ENCODE measurements around the gene SDR42E1. TPM values are rescaled to one million over a fixed set of nuclear protein-coding genes. Genes with fewer than 3 reads are reported as not detected.

Gene SDR42E1
- total and polyA plus RNA-seq, 2 of the 13 experiments (the other 11 are each of a cell fraction or from before 2014, with no cell fraction given) = 0.01 to 0.13 TPM

DNA sequence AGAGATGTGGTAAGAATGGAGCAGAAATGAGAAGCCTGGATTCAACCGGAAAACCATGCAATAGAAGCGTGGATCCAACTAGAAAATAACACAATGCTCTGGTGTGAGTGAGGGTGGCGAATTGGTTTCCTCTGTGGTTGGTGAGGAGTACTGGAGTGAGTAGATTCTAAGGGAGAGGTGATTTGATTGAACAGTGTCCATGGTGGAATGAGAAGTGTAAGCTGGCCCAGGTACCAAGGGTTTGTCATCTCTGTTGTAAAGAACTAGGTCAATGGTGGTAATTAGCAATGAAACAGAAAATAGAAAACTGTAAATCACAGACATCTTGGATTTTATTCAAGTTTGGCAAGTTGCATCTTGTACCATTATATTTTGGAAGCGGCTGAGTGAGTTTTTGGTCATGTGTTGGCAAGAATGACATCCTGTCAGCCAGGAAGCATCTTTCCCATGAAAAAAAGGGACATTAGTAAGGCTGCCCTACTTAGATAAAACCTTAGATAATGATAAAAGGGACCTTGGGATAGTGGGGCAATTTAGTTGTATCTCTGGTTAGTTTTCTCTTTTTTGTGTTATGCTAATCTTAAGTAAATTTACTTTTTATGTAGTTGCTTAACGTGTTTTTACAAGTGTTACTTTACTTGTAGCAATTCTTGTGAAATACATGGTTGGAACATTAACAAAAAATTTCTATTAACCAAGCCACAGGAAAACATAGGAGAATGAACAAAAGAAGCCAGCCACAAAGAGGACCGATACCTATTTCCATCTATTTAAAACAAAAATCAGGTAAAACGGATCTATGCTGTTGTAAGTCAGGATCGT, 44.7 kb upstream of the SDR42E1 start (continued):
- TF ChIP-seq ZSCAN30 (CRISPR knock-in tag; IDR thresholded peaks at IDR 0.05) = no peak
- no peak for TF ChIP-seq ZNF777 (CRISPR knock-in tag; IDR thresholded peaks at IDR 0.05)
- TF ChIP-seq, protein P1, sequence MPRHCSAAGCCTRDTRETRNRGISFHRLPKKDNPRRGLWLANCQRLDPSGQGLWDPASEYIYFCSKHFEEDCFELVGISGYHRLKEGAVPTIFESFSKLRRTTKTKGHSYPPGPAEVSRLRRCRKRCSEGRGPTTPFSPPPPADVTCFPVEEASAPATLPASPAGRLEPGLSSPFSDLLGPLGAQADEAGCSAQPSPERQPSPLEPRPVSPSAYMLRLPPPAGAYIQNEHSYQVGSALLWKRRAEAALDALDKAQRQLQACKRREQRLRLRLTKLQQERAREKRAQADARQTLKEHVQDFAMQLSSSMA (CRISPR knock-in tag; IDR thresholded peaks at IDR 0.05) = no peak
- no peak for TF ChIP-seq NCOA5 (CRISPR knock-in tag; IDR thresholded peaks at IDR 0.05)
- TF ChIP-seq TOE1 (CRISPR knock-in tag; IDR thresholded peaks at IDR 0.05) = no peak
- TF ChIP-seq KLF15 (CRISPR knock-in tag; IDR thresholded peaks at IDR 0.05; ENCODE audit: borderline replicate concordance) = no peak
- TF ChIP-seq ZSCAN25 (CRISPR knock-in tag; IDR thresholded peaks at IDR 0.05) = 0 out of 2 replicates have a peak, but pooled peaks have one; percentile 17
- TF ChIP-seq, protein P2, sequence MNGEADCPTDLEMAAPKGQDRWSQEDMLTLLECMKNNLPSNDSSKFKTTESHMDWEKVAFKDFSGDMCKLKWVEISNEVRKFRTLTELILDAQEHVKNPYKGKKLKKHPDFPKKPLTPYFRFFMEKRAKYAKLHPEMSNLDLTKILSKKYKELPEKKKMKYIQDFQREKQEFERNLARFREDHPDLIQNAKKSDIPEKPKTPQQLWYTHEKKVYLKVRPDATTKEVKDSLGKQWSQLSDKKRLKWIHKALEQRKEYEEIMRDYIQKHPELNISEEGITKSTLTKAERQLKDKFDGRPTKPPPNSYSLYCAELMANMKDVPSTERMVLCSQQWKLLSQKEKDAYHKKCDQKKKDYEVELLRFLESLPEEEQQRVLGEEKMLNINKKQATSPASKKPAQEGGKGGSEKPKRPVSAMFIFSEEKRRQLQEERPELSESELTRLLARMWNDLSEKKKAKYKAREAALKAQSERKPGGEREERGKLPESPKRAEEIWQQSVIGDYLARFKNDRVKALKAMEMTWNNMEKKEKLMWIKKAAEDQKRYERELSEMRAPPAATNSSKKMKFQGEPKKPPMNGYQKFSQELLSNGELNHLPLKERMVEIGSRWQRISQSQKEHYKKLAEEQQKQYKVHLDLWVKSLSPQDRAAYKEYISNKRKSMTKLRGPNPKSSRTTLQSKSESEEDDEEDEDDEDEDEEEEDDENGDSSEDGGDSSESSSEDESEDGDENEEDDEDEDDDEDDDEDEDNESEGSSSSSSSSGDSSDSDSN (CRISPR knock-in tag; IDR thresholded peaks at IDR 0.05) = no peak
- TF ChIP-seq SP1 (IDR thresholded peaks at IDR 0.05) = no peak
- no peak for TF ChIP-seq SP1 (CRISPR knock-in tag; IDR thresholded peaks at IDR 0.05)
- TF ChIP-seq ZNF180 (CRISPR knock-in tag; IDR thresholded peaks at IDR 0.05; ENCODE audit: borderline replicate concordance, low read depth) = no peak
- no peak for TF ChIP-seq ZNF235 (CRISPR knock-in tag; IDR thresholded peaks at IDR 0.05; ENCODE audit: borderline replicate concordance)
- TF ChIP-seq, protein P3, sequence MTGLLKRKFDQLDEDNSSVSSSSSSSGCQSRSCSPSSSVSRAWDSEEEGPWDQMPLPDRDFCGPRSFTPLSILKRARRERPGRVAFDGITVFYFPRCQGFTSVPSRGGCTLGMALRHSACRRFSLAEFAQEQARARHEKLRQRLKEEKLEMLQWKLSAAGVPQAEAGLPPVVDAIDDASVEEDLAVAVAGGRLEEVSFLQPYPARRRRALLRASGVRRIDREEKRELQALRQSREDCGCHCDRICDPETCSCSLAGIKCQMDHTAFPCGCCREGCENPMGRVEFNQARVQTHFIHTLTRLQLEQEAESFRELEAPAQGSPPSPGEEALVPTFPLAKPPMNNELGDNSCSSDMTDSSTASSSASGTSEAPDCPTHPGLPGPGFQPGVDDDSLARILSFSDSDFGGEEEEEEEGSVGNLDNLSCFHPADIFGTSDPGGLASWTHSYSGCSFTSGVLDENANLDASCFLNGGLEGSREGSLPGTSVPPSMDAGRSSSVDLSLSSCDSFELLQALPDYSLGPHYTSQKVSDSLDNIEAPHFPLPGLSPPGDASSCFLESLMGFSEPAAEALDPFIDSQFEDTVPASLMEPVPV (CRISPR knock-in tag; IDR thresholded peaks at IDR 0.05) = no peak
- TF ChIP-seq FOXK2 (IDR thresholded peaks at IDR 0.05) = no peak
- TF ChIP-seq, protein P4, sequence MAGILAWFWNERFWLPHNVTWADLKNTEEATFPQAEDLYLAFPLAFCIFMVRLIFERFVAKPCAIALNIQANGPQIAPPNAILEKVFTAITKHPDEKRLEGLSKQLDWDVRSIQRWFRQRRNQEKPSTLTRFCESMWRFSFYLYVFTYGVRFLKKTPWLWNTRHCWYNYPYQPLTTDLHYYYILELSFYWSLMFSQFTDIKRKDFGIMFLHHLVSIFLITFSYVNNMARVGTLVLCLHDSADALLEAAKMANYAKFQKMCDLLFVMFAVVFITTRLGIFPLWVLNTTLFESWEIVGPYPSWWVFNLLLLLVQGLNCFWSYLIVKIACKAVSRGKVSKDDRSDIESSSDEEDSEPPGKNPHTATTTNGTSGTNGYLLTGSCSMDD (CRISPR knock-in tag; IDR thresholded peaks at IDR 0.05) = no peak
- TF ChIP-seq ZNF577 (CRISPR knock-in tag; IDR thresholded peaks at IDR 0.05; ENCODE audit: borderline replicate concordance, low read depth) = no peak
- no peak for TF ChIP-seq ZNF317 (CRISPR knock-in tag; IDR thresholded peaks at IDR 0.05)
- TF ChIP-seq CBX5 (CRISPR knock-in tag; IDR thresholded peaks at IDR 0.05; ENCODE audit: borderline replicate concordance) = no peak
- no peak for TF ChIP-seq PHB2 (IDR thresholded peaks at IDR 0.05; ENCODE audit: partially characterized antibody)
- TF ChIP-seq, protein P5, sequence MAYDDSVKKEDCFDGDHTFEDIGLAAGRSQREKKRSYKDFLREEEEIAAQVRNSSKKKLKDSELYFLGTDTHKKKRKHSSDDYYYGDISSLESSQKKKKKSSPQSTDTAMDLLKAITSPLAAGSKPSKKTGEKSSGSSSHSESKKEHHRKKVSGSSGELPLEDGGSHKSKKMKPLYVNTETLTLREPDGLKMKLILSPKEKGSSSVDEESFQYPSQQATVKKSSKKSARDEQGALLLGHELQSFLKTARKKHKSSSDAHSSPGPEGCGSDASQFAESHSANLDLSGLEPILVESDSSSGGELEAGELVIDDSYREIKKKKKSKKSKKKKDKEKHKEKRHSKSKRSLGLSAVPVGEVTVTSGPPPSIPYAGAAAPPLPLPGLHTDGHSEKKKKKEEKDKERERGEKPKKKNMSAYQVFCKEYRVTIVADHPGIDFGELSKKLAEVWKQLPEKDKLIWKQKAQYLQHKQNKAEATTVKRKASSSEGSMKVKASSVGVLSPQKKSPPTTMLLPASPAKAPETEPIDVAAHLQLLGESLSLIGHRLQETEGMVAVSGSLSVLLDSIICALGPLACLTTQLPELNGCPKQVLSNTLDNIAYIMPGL (CRISPR knock-in tag; IDR thresholded peaks at IDR 0.05; ENCODE audit: borderline replicate concordance in 1 of 2, low read depth in 1 of 2) = no peak
- no peak for TF ChIP-seq HOXA7 (CRISPR knock-in tag; IDR thresholded peaks at IDR 0.05)
- peak; percentile 97 for TF ChIP-seq CEBPB (IDR thresholded peaks at IDR 0.05; ENCODE audit: borderline replicate concordance, low read depth, low read length)
- TF ChIP-seq POLR2AphosphoS5 (IDR thresholded peaks at IDR 0.05; ENCODE audit: low read depth, low read length) = no peak
